Right forelimb (tissue), 1 donor: ENCODE measurements around the gene SCT.
"Not testable (repeated sequence)": the region's sequence is repeated elsewhere in the genome, so short reads cannot be mapped to it uniquely, and the experiment has no call there.

Experiments used
- DNase-seq: peaks from one replicate; pipeline ENCODE4 v3.0.0-alpha.2; 2018

SCT gene

GRCh38 chr11:626475-627307 lies at the start of gene SCT:
Gene SCT (minus strand): TSS chr11:627181. CDS start chr11:627143, 38 bp downstream.
- no peak for DNase-seq

GRCh38 chr11:674406-674805 lies 47.4 kb upstream of the SCT start:
- DNase-seq = no peak

GRCh38 chr11:673866-674265 lies 46.9 kb upstream of the SCT start:
- DNase-seq = no peak

- DNase-seq = no peak
These were observed 38.8 kb upstream of the SCT start for GRCh38 chr11:665704-666281.

- DNase-seq = no peak
These were observed 38.2 kb upstream of the SCT start for GRCh38 chr11:665062-665703.

- DNase-seq = peak; percentile 73
These were observed 35.8 kb upstream of the SCT start for GRCh38 chr11:662689-663274.

GRCh38 chr11:660681-661444 lies 33.9 kb upstream of the SCT start:
- DNase-seq = no peak

- no peak for DNase-seq
These were observed 33.3 kb upstream of the SCT start for GRCh38 chr11:660281-660680.

- DNase-seq = no peak
These were observed 32.6 kb upstream of the SCT start for GRCh38 chr11:659532-660085.

GRCh38 chr11:657691-658126 lies 30.7 kb upstream of the SCT start:
- no peak for DNase-seq

GRCh38 chr11:656866-657265 lies 29.9 kb upstream of the SCT start:
- no peak for DNase-seq

GRCh38 chr11:656426-656825 lies 29.4 kb upstream of the SCT start:
- DNase-seq = no peak

- DNase-seq = no peak
These were observed 28.2 kb upstream of the SCT start for GRCh38 chr11:655036-655726.

- DNase-seq = not testable (repeated sequence)
These were observed 27.5 kb upstream of the SCT start for GRCh38 chr11:654444-654843.

- DNase-seq = no peak
These were observed 26.9 kb upstream of the SCT start for GRCh38 chr11:653837-654236.

GRCh38 chr11:653136-653535 lies 26.2 kb upstream of the SCT start:
- DNase-seq = not testable (repeated sequence)

- DNase-seq = no peak
These were observed 23.5 kb upstream of the SCT start for GRCh38 chr11:650482-650881.

- DNase-seq = not testable (repeated sequence)
These were observed 20.7 kb upstream of the SCT start for GRCh38 chr11:647672-648158.

- DNase-seq = no peak
These were observed 19.2 kb upstream of the SCT start for GRCh38 chr11:646214-646613.

- DNase-seq = no peak
These were observed 18.6 kb upstream of the SCT start for GRCh38 chr11:645536-645935.

- no peak for DNase-seq
These were observed 17.1 kb upstream of the SCT start for GRCh38 chr11:643849-644738.
